ENCODE measurements around the gene ADAMTSL3.
"Not testable (repeated sequence)": the region's sequence is repeated elsewhere in the genome, so short reads cannot be mapped to it uniquely, and the experiment has no call there.

ADAMTSL3 gene

DNA sequence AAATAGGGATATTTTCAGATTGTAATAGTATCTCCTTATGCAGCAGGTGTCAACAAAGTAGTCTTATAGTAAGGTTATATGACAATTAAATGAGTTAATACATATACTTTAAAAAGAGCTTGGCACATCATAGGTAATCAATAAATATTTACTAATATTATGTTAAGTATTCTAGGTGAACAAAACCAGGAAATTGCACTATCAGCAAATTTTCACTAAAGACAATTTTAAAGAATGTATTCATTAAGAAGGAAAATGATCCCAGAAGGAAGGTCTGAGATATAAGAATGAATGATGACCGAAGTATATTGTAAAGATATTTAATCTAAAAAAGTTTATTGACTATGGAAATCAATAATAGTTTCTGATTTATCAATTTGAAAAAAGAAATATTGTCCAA, 281.9 kb downstream of the ADAMTSL3 start:
- DNase-seq: no peak

- DNase-seq: no peak
These were observed 286.2 kb downstream of the ADAMTSL3 start for GRCh38 chr15:83940136-83940535.

GRCh38 chr15:83943043-83943442, 289.1 kb downstream of the ADAMTSL3 start:
- DNase-seq: peak; percentile 8

DNA sequence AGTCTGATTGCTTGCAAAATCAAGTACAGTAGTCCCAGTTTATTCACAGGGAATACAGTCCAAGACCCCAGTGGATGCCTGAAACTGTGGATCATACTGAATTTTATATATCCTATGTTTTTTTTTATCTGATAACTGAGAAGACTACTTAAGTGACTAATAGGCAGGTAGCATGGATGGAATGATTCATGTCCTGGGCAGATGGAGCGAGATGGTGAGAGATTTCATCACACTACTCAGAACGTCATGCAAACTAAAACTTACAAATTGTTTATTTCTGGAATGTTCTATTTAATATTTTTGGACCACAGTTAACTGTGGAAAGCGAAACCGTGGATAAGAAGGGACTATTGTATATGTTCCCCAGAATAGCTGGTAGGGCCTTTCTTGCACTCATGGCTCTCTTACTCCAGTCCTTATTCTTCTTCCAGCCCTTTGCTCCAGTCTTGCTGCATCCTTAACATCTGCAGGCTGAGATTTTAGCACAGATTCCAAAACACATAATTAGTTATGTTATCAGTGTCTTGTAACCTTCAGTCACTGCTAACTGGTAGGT, 290.0 kb downstream of the ADAMTSL3 start:
- peak; percentile 16 for DNase-seq

GRCh38 chr15:83947156-83947555, 293.2 kb downstream of the ADAMTSL3 start:
- no peak for DNase-seq

- DNase-seq: no peak
These were observed 300.6 kb downstream of the ADAMTSL3 start for GRCh38 chr15:83954506-83954905.

- DNase-seq: no peak
These were observed 301.9 kb downstream of the ADAMTSL3 start for GRCh38 chr15:83955806-83956265.

- DNase-seq: no peak
These were observed 303.0 kb downstream of the ADAMTSL3 start for GRCh38 chr15:83956887-83957286.

- DNase-seq: no peak
These were observed 305.6 kb downstream of the ADAMTSL3 start for GRCh38 chr15:83959477-83959876.

DNA sequence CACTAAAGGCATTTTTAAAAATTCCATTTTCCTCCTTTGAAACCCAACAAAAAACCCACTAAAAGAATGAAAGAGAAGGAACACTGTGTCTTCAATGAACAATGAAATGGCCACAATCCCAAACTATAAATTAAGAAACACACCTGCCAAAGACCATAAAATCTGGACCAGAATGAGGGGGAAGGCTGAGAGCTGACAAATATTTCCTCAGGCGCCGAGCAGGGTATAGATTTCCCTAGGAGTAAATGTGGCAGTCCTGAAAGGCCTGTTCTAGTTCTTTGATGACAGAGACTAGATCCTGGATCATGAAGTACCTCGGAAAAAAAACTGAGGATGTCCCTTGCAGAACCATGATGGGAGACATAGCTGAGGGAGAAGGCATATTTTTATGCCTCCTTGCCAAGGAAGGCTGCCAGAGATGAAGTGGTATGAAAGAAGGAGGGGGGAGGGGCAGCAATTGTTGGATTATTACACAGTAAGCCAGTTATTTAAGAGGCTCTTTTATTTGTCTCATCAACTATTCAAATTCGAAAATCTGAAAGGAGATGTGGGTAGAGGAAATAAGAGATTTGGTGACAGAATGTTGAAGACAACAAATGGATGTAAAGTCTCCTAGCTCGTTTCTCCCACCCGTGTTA, 306.4 kb downstream of the ADAMTSL3 start:
- DNase-seq: no peak

DNA sequence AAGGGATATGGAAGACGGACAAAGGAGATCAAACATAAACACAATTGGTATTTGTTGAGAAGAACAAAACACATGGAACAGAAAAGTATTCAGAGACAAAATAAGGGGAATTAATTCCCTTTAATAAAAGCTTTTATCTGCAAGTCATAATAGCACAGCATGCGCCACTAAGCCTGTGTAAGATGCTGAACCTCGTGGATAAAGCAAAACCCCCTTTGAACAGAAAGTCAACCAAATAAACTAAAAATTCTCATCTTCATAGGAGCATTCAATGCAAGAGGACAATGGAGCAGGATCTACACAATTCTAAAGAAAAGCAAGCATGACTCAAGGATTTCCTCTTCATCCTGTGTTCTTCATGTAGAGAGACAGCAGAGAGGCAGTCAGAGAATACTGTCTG, 307.4 kb downstream of the ADAMTSL3 start:
- DNase-seq: no peak

DNA sequence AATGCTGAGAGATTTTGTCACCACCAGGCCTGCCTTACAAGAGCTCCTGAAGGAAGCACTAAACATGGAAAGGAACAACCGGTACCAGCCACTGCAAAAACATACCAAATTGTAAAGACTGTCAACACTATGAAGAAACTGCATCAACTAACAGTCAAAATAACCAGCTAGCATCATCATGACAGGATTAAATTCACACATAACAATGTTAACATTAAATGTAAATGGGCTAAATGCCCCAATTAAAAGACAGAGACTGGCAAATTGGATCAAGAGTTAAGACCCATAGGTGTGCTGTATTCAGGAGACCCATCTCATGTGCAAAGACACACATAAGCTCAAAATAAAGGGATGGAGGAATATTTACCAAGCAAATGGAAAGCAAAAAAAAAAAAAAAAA, 311.0 kb downstream of the ADAMTSL3 start:
- not testable (repeated sequence) for DNase-seq

DNA sequence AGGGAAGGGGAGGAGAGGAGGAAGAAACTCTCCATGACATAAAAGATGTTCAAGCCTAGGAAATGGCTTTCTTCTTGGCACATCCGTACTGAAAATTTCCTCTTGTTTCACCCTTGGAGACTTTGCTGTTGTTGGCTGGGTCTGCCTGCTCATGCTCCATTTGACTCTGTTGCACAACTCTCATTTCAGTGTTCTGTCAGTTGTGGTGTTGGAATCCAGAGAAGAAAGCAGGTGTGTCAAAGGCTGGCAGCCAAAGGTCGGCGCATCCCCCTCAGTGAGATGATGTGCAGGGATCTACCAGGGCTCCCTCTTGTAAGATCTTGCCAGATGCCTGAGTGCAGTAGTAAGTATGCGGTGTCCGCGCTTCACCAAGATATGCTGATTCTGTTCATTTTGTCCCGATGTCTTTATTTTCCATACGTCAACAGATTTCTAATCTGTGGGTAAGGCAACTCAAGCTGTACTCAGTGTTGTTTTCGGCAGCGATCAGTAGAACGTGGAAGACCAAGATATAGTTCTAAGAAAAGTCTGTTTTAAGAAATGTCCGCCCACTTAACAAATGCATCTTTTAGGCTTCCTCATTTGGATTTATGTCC, 316.5 kb downstream of the ADAMTSL3 start:
- DNase-seq: no peak

- DNase-seq: no peak
These were observed 318.1 kb downstream of the ADAMTSL3 start for GRCh38 chr15:83971992-83972391.

GRCh38 chr15:83973816-83974215, 319.9 kb downstream of the ADAMTSL3 start:
- peak; percentile 12 for DNase-seq

- DNase-seq: no peak
These were observed 324.1 kb downstream of the ADAMTSL3 start for GRCh38 chr15:83977992-83978391.

GRCh38 chr15:83978588-83978987, 324.7 kb downstream of the ADAMTSL3 start:
- no peak for DNase-seq

- DNase-seq: no peak
These were observed 326.7 kb downstream of the ADAMTSL3 start for GRCh38 chr15:83980637-83981036.

GRCh38 chr15:83982748-83983147, 328.8 kb downstream of the ADAMTSL3 start:
- no peak for DNase-seq

DNA sequence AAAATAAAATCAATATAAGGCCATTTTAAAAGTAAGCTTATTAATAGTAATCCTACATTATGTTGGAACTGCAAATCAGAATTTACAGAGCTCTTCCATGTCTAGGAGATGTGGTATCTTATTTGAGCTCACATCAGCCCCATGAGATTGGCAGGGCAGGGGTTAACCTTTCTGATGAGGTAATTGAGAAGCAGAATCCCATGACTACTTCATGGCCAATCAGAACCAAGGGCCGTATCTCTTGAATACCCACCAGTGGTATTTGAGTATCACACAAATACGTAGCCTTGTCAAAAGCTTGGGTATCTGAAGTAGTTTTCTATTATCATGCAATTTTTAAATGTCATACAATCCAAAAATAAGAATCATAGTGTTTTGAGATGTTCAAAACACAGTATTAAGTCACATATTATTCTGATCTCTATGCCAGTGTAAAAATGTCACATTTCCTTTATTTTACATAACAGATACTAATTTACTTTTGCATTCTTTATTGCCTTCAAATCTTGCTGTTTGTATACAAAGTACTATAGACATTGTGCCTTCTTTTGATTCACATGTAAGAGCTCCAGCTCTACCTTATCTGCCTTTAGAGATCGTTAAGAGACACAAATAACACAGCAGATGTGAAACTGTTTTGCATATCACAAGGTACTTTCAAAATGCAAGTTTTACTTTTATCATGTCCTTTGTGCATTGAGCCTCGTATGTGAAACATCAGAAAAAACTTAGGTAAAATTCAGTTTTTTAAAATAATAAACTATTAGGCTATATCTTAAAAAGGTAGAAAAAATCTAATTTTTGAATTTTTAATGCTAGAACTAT, 329.9 kb downstream of the ADAMTSL3 start:
- no peak for DNase-seq

DNA sequence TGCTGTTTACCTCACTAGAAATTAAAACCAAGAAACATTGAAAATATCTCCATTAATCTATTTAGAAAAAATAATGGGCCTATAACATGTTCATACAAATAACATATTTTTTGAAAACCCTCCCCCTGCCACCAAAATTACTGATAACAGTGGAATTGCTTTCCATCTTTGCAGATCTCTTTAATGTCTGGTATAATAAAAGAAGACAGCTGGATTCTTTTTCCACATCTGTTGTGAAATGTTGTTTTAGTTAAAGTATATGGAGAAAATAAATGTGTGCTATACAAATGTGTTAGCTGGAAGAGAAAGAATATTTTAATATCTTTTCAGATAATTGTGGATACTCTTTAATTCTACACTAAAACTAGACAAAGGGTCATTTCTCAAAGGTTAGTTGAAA, 330.7 kb downstream of the ADAMTSL3 start:
- DNase-seq: no peak

DNA sequence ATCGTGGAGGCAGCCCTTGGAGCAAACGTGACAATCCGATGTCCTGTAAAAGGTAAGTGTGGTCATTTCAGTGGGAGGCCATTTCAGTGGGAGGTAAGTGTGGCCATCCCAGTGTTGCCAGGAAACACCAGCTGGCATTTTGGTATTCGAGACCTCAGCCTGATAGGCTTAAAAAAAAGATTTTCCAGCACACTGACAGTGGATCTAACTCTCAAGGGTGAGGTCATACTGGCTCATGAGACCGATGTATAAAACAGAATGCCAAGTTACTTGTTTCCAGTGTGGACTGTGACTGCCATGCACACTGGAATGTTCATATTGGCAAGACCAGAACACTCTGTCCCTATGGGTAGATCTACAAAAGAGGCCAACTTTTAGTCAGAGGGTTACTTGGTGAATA, 337.2 kb downstream of the ADAMTSL3 start:
- DNase-seq: no peak

DNA sequence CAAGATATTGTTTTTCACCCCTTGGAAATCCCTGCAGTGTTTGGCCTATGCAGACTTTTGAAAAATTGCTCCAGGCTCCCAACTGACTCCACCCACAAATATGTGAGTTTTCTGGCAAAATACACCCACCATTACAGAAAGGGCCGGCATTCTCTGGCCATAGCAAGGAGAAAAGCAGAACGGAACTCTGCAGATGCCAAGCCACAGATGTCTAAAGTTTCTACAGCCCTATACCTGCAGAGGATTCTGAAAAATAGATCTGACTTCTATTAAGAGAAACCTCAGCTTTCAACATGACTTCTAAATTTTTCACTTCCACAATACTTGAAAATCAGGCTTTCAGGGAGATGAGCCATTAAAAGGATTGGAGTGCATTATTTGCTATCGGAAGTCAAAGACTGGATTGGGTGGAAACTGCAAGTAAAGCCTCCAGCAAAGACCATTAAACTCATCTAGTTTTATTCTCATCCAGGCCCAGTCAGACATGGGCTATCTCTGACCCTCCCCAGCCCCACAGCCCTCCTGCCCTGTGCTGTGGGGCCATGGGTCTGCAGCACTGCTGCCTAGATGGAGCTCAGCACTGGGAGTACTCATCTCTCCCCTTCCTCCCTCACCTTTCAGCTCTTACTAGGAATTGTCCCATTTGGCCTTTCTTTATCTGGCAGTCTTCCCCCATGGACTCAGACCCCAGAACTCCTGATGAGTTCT, 338.6 kb downstream of the ADAMTSL3 start:
- DNase-seq: no peak

Measured in activated CD4-positive, alpha-beta T cell treated with anti-CD3 and anti-CD28 coated beads, Interleukin-2, amount 50 U/mL, for 16 hours (primary cell).